ENCODE data around the gene GNGT2. TPM values are rescaled to one million over a fixed set of nuclear protein-coding genes. Genes with fewer than 3 reads are reported as not detected.
"Not testable (repeated sequence)": the region's sequence is repeated elsewhere in the genome, so short reads cannot be mapped to it uniquely, and the experiment has no call there.

Gene GNGT2
- total RNA-seq, 2 experiments from 2014 or later, result 40.3 to 41.3 TPM

GRCh38 chr17:49184522-49184921, 25.9 kb downstream of the GNGT2 start:
- H3K27ac Mint-ChIP-seq; H3K27me3 Mint-ChIP-seq (ENCODE audit: low read depth); H3K4me3 Mint-ChIP-seq; DNase-seq; H3K36me3 Mint-ChIP-seq (ENCODE audit: low read depth); intact Hi-C loops (cut with micrococcal nuclease); H3K4me1 Mint-ChIP-seq (ENCODE audit: low read depth): not testable (repeated sequence)
- CTCF ChIA-PET, result interaction anchor here (3.0 to 6.8 kb wide), 2 partner anchors 42 to 43 kb away, joined by 19 to 117 read pairs; partner anchors contain the start of gene PHOSPHO1
- peaks cover 11% of the 10 kb centered on the region for H3K9me3 Mint-ChIP-seq

GRCh38 chr17:49183801-49184200, 26.6 kb downstream of the GNGT2 start:
- peaks cover 1% of the 10 kb centered on the region for H3K36me3 Mint-ChIP-seq (ENCODE audit: low read depth)
- no peak overlapping the region for H3K4me3 Mint-ChIP-seq
- H3K4me1 Mint-ChIP-seq (ENCODE audit: low read depth), result no peaks in the 10 kb centered on the region
- CTCF ChIA-PET, result interaction anchor here (0.9 to 6.8 kb wide), 2 partner anchors 44 to 139 kb away, joined by 3 to 117 read pairs; partner anchors contain the start of gene PHOSPHO1
- H3K27me3 Mint-ChIP-seq (ENCODE audit: low read depth), result no peaks in the 10 kb centered on the region
- DNase-seq, result no peak
- intact Hi-C loops (cut with micrococcal nuclease), result no loop called here
- no peak overlapping the region for H3K27ac Mint-ChIP-seq
- peaks cover 11% of the 10 kb centered on the region for H3K9me3 Mint-ChIP-seq

DNA sequence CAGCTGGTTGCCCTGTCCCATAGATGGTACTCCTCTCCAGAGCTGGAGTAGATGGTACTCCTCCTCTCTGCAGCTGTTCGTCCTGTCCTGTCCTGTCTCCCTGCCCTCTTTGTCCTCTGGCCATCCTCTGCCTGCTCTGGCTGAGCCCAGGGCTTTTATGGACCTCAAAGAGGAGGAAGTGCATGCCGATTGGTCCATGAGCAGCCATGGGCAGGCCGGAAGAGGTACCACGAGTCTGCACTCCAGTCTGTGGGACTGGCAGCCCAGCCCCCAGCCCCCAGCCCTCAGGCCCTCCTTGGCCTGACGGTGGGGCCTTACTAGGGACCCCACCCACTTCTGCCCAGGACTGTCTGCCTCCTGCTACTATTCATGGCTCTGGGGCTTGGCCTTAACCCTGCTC, 27.0 kb downstream of the GNGT2 start:
- H3K4me3 Mint-ChIP-seq, result no peak overlapping the region
- H3K36me3 Mint-ChIP-seq (ENCODE audit: low read depth), result peaks cover 1% of the 10 kb centered on the region
- CTCF ChIA-PET, result interaction anchor here (0.6 to 6.8 kb wide), 3 partner anchors 44 to 138 kb away, joined by 3 to 117 read pairs (median 3); partner anchors contain the start of gene PHOSPHO1
- no peak for DNase-seq
- H3K27me3 Mint-ChIP-seq (ENCODE audit: low read depth), result no peaks in the 10 kb centered on the region
- peaks cover 11% of the 10 kb centered on the region for H3K9me3 Mint-ChIP-seq
- H3K4me1 Mint-ChIP-seq (ENCODE audit: low read depth), result no peaks in the 10 kb centered on the region
- intact Hi-C loops (cut with micrococcal nuclease), result no loop called here
- no peak overlapping the region for H3K27ac Mint-ChIP-seq

GRCh38 chr17:49180998-49181635, 29.3 kb downstream of the GNGT2 start:
- no peak for DNase-seq
- H3K27me3 Mint-ChIP-seq (ENCODE audit: low read depth), result no peaks in the 10 kb centered on the region
- intact Hi-C loops (cut with micrococcal nuclease), result loop anchor here (1.0 kb wide), 4 partner anchors 46 to 214 kb away; no protein-coding TSS in a partner anchor
- CTCF ChIA-PET, result interaction anchor here (0.6 to 6.8 kb wide), 19 partner anchors 10 to 1892 kb away, joined by 3 to 117 read pairs (median 5); partner anchors contain the start of gene PHOSPHO1
- no peak overlapping the region for H3K4me3 Mint-ChIP-seq
- H3K36me3 Mint-ChIP-seq (ENCODE audit: low read depth), result peaks cover 1% of the 10 kb centered on the region
- no peak overlapping the region for H3K27ac Mint-ChIP-seq
- no peaks in the 10 kb centered on the region for H3K4me1 Mint-ChIP-seq (ENCODE audit: low read depth)
- peaks cover 13% of the 10 kb centered on the region for H3K9me3 Mint-ChIP-seq

- H3K9me3 Mint-ChIP-seq, result peaks cover 17% of the 10 kb centered on the region
- CTCF ChIA-PET, result interaction anchor here (0.7 to 6.8 kb wide), 21 partner anchors 9 to 1891 kb away, joined by 3 to 117 read pairs (median 5); partner anchors contain the start of genes ABI3, GNGT2 and PHOSPHO1
- intact Hi-C loops (cut with micrococcal nuclease), result loop anchor here (1.0 kb wide), 4 partner anchors 47 to 215 kb away; no protein-coding TSS in a partner anchor
- peaks cover 2% of the 10 kb centered on the region for H3K36me3 Mint-ChIP-seq (ENCODE audit: low read depth)
- no peak overlapping the region for H3K4me3 Mint-ChIP-seq
- peak; percentile 77 for DNase-seq
- H3K27ac Mint-ChIP-seq, result no peak overlapping the region
- peaks cover under 1% of the 10 kb centered on the region for H3K27me3 Mint-ChIP-seq (ENCODE audit: low read depth)
- H3K4me1 Mint-ChIP-seq (ENCODE audit: low read depth), result no peaks in the 10 kb centered on the region
These were observed 30.1 kb downstream of the GNGT2 start for GRCh38 chr17:49180303-49180702.

- CTCF ChIA-PET, result interaction anchor here (0.7 to 1.2 kb wide), 2 partner anchors 51 to 115 kb away, joined by 3 to 4 read pairs; no protein-coding TSS in a partner anchor
- H3K4me1 Mint-ChIP-seq (ENCODE audit: low read depth); DNase-seq; H3K27ac Mint-ChIP-seq; intact Hi-C loops (cut with micrococcal nuclease); H3K36me3 Mint-ChIP-seq (ENCODE audit: low read depth); H3K4me3 Mint-ChIP-seq: not testable (repeated sequence)
- peaks cover 17% of the 10 kb centered on the region for H3K9me3 Mint-ChIP-seq
- peaks cover 17% of the 10 kb centered on the region for H3K27me3 Mint-ChIP-seq (ENCODE audit: low read depth)
These were observed 34.4 kb downstream of the GNGT2 start for GRCh38 chr17:49175978-49176377.

GRCh38 chr17:49170711-49171110, 39.7 kb downstream of the GNGT2 start:
- H3K27ac Mint-ChIP-seq; intact Hi-C loops (cut with micrococcal nuclease); H3K36me3 Mint-ChIP-seq (ENCODE audit: low read depth); H3K9me3 Mint-ChIP-seq; H3K4me1 Mint-ChIP-seq (ENCODE audit: low read depth); DNase-seq; H3K4me3 Mint-ChIP-seq: not testable (repeated sequence)
- CTCF ChIA-PET, result interaction anchor here (1.0 to 1.5 kb wide), 2 partner anchors 9 to 34 kb away, joined by 3 to 6 read pairs; no protein-coding TSS in a partner anchor
- H3K27me3 Mint-ChIP-seq (ENCODE audit: low read depth), result peaks cover 41% of the 10 kb centered on the region

DNA sequence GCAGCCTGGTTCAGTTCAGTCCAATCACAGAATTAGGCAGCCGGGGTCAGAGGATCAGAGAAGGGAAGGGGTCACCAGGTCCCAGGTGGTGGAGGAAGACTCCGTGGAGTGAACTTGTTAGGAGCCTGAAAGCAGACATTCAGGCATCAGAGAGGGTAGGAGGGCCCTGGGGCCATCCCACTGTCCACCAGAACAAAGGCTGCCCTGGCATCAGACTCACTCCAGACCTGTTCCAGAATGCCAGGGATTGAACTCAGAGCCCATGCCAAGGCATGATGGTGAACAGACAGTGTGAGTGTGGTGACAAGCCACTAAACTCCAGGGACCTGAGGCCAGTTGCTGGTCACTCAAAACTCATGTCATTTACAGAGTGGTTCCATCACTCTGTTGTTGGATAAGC, 40.2 kb downstream of the GNGT2 start:
- H3K27me3 Mint-ChIP-seq (ENCODE audit: low read depth), result peaks cover 41% of the 10 kb centered on the region
- intact Hi-C loops (cut with micrococcal nuclease), result no loop called here

DNA sequence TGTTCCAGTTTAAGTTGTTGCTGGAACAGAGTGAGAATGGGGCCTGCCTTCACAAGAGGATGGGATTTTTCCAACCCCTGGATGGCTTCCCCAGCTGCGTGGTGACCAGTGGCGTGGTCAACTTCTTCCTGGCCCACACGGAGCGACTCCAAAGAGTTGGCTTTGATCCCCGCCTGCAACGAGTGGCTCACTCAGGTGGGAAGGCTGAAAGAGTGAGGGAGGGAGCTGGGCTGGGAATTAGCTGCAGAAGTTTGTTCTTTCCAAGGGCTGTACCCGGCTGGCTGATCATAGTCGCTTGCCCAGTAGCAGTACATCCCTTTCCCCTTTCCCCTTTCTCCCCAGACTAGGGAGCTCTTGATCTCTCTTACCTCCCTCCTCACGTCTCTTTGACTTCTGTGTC, 41.7 kb downstream of the GNGT2 start:
- Mint-ChIP-seq H3K4me3 (no peak overlapping the region), H3K27ac (no peak overlapping the region), H3K9me3 (no peaks in the 10 kb centered on the region), H3K36me3 (ENCODE audit: low read depth) (peaks cover 1% of the 10 kb centered on the region), H3K27me3 (ENCODE audit: low read depth) (peaks cover 36% of the 10 kb centered on the region), H3K4me1 (ENCODE audit: low read depth) (no peaks in the 10 kb centered on the region)
- DNase-seq, result no peak
- CTCF ChIA-PET, result interaction anchor here (1.9 kb wide), 1 partner anchor 11 kb away, joined by 17 read pairs; no protein-coding TSS in a partner anchor
- intact Hi-C loops (cut with micrococcal nuclease), result no loop called here

More for the DNA sequence above, 40.2 kb downstream of the GNGT2 start:
- Mint-ChIP-seq H3K4me1 (ENCODE audit: low read depth) (no peaks in the 10 kb centered on the region), H3K36me3 (ENCODE audit: low read depth) (peaks cover 1% of the 10 kb centered on the region), H3K4me3 (no peak overlapping the region), H3K27ac (no peak overlapping the region), H3K9me3 (peaks cover 6% of the 10 kb centered on the region)
- CTCF ChIA-PET, result no interaction called here
- DNase-seq, result no peak

- Mint-ChIP-seq H3K27me3 (ENCODE audit: low read depth) (peaks cover 18% of the 10 kb centered on the region), H3K4me1 (ENCODE audit: low read depth) (no peaks in the 10 kb centered on the region), H3K4me3 (no peak overlapping the region), H3K9me3 (no peaks in the 10 kb centered on the region), H3K27ac (no peak overlapping the region), H3K36me3 (ENCODE audit: low read depth) (no peaks in the 10 kb centered on the region)
- intact Hi-C loops (cut with micrococcal nuclease), result no loop called here
- DNase-seq, result no peak
- CTCF ChIA-PET, result interaction anchor here (1.0 kb wide), 1 partner anchor 14 kb away, joined by 4 read pairs; no protein-coding TSS in a partner anchor
These were observed 45.2 kb downstream of the GNGT2 start for GRCh38 chr17:49165143-49165542.

DNA sequence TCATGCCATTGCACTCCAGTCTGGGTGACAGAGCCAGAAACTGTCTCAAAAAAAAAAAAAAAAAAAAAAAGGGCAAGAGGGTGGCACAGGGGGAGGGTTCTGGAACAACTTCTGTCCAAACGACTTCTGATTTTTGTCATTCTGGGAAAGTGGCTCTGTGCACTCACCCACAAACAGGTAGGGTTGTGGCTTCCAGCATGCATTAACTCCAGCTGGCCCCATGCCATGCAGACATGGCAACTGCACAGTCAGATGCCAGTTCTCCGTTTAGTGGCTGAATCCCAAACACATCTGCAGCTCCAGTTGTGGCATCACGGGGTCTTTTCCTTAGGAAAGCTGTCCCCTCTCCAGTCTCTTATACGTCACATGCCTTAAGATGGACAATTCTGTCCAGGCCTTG, 47.5 kb downstream of the GNGT2 start:
- no peaks in the 10 kb centered on the region for H3K9me3 Mint-ChIP-seq
- no peaks in the 10 kb centered on the region for H3K4me1 Mint-ChIP-seq (ENCODE audit: low read depth)
- H3K4me3 Mint-ChIP-seq, result no peak overlapping the region
- H3K27ac Mint-ChIP-seq, result no peak overlapping the region
- H3K27me3 Mint-ChIP-seq (ENCODE audit: low read depth), result peaks cover 9% of the 10 kb centered on the region
- H3K36me3 Mint-ChIP-seq (ENCODE audit: low read depth), result no peaks in the 10 kb centered on the region
- no peak for DNase-seq
- intact Hi-C loops (cut with micrococcal nuclease), result loop anchor here (5.0 kb wide), 1 partner anchor 124 kb away; no protein-coding TSS in a partner anchor
- CTCF ChIA-PET, result interaction anchor here (0.6 kb wide), 1 partner anchor 64 kb away, joined by 3 read pairs; no protein-coding TSS in a partner anchor

DNA sequence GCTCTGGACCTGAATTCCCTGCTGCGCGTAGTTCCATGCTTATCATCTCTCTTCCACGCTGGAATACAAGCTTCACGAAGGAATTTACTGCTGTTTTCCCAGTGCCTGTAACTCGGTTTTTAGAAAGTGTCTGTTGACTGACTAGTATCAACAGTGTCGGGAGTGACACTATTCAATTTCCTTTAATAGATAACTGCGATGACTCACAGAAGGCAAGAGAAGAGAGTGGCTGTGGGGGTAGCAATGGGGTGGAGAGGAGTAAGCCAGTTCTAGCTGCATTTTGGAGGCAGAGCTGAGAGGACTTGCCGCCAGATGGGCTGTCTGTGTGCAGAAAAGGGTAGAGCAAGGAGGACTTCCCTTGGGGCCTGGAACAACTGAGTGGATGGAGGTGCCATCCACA, 52.6 kb downstream of the GNGT2 start:
- H3K4me1 Mint-ChIP-seq (ENCODE audit: low read depth), result no peaks in the 10 kb centered on the region
- H3K36me3 Mint-ChIP-seq (ENCODE audit: low read depth), result no peaks in the 10 kb centered on the region
- CTCF ChIA-PET, result no interaction called here
- H3K4me3 Mint-ChIP-seq, result no peak overlapping the region
- intact Hi-C loops (cut with micrococcal nuclease), result no loop called here
- no peaks in the 10 kb centered on the region for H3K9me3 Mint-ChIP-seq
- no peak for DNase-seq
- peaks cover 13% of the 10 kb centered on the region for H3K27me3 Mint-ChIP-seq (ENCODE audit: low read depth)
- no peak overlapping the region for H3K27ac Mint-ChIP-seq

Measured in activated naive CD4-positive, alpha-beta T cell treated with anti-CD3 and anti-CD28 coated beads for 36 hours (primary cell).